WERI-Rb-1 (cell line): ENCODE data around the gene GMEB2.

Source experiments
- DNase-seq: peaks from one replicate; pipeline ENCODE4 v3.0.0-alpha.2; 2020
- H3K27ac ChIP-seq: fragments of 250-450 bp; sonication (Bioruptor Pico); 2 replicates; pipeline ENCODE4 v1.5.1; 2020; ENCODE audit warnings: mild to moderate bottlenecking, moderate library complexity
- H3K27me3 ChIP-seq: fragments of 250-450 bp; sonication (Bioruptor Pico); 2 replicates; pipeline ENCODE4 v1.5.1; 2021; ENCODE audit warnings: mild to moderate bottlenecking, low read depth, moderate library complexity; ENCODE audit not compliant: insufficient read depth, severe bottlenecking
- H3K36me3 ChIP-seq: fragments of 250-450 bp; sonication (Bioruptor Pico); 2 replicates; pipeline ENCODE4 v1.5.1; 2020; ENCODE audit warnings: mild to moderate bottlenecking, moderate library complexity
- H3K4me3 ChIP-seq: 2 replicates; pipeline ENCODE4 v1.5.1; 2011; ENCODE audit warnings: low read depth, mild to moderate bottlenecking, control low read depth, low read length
- H3K9me3 ChIP-seq: fragments of 250-450 bp; sonication (Bioruptor Pico); 2 replicates; pipeline ENCODE4 v1.5.1; 2021; ENCODE audit warnings: mild to moderate bottlenecking, moderate library complexity; ENCODE audit not compliant: severe bottlenecking
- TF ChIP-seq, protein P1 (sequence below): IDR thresholded peaks from 2 replicates; pipeline ENCODE4 v1.5.1; 2011; ENCODE audit warnings: low read depth, mild to moderate bottlenecking, control low read depth, inconsistent platforms, low read length

The GMEB2 gene

DNA sequence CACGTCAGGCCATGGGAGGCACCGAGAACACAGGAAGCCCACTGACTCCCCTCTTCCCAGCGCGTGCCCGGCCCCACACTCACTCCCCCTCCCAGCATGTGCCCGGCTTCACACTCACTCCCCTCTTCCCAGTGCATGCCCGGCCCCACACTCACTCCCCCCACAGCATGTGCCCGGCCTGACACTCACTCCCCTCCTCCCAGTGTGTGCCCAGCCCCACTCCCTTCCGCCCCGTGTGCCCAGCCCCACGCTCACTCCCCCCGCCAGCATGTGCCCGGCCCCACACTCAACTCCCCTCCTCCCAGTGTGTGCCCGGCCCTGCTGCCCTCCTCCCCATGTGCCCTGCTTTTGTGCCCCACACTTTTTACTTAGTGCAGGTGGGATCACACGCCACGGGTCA lies 41.0 kb upstream of the GMEB2 start:
- peaks cover 56% of the 10 kb centered on the region for H3K36me3 ChIP-seq
- no peaks in the 10 kb centered on the region for H3K9me3 ChIP-seq
- H3K27ac ChIP-seq: no peak overlapping the region
- TF ChIP-seq, protein P1, sequence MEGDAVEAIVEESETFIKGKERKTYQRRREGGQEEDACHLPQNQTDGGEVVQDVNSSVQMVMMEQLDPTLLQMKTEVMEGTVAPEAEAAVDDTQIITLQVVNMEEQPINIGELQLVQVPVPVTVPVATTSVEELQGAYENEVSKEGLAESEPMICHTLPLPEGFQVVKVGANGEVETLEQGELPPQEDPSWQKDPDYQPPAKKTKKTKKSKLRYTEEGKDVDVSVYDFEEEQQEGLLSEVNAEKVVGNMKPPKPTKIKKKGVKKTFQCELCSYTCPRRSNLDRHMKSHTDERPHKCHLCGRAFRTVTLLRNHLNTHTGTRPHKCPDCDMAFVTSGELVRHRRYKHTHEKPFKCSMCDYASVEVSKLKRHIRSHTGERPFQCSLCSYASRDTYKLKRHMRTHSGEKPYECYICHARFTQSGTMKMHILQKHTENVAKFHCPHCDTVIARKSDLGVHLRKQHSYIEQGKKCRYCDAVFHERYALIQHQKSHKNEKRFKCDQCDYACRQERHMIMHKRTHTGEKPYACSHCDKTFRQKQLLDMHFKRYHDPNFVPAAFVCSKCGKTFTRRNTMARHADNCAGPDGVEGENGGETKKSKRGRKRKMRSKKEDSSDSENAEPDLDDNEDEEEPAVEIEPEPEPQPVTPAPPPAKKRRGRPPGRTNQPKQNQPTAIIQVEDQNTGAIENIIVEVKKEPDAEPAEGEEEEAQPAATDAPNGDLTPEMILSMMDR: no peak
- H3K4me3 ChIP-seq: no peak overlapping the region
- no peaks in the 10 kb centered on the region for H3K27me3 ChIP-seq
- no peak for DNase-seq

DNA sequence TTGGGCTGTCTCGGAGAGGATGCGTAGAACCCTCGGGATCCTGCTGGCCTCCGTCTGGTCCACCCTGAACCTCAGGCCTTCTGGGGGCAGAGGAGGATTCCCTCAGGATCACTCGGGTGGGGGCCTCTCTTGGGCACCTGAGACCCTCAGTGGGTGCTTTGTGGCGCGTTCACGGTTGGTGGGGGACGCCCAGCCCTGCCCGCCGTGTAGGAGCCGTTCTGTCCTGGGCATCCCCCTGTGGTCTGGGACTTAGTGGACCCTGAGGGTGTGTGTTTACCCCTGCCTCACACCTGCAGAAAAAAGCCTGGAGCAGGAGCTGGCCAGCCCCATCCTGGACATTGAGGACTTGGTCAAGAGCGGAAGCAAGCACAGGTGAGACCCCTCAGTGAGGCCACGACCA lies 38.8 kb upstream of the GMEB2 start:
- Histone ChIP-seq H3K27ac (no peak overlapping the region), H3K4me3 (no peak overlapping the region), H3K36me3 (peaks cover 67% of the 10 kb centered on the region), H3K27me3 (no peaks in the 10 kb centered on the region), H3K9me3 (no peaks in the 10 kb centered on the region)
- no peak for DNase-seq
- TF ChIP-seq, protein P1: no peak

DNA sequence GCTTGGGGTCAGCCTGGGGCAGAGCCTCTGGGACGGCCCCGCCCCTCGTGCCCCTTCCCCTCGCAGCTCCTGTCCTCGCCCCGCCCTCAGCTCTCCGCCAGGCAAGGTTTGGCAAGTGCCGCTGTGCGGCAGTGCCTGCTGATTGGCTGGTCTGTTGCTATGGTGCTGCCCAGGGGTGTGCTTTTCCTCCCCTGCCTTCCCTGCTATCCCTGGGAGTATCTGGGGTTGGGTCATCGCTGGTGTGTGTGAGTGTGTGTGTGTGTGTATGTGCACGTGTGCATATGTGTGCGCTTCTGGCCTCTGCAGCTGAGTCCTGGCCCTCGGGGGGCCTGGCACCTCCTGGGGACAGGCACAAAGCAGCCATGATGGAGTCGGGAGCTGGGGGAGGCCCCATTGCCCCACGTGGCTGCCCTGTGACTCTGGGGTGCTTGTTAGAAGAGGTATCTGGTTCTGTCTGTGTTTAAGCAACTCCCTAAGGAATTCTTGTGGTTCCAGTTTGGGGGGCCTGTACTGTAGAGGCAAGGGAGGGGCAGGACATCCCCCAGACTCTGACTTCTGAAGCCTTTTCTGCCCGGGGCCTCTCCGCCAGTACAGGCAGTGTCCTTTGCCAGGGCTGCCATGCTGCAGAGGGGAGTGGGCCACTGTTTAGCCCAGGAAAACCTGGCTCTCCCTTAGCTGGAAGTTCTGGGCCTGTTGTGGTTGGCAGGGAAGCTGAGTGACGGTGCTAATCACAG lies 38.1 kb upstream of the GMEB2 start:
- Histone ChIP-seq H3K9me3 (no peaks in the 10 kb centered on the region), H3K36me3 (peaks cover 74% of the 10 kb centered on the region), H3K4me3 (no peak overlapping the region), H3K27me3 (no peaks in the 10 kb centered on the region), H3K27ac (no peak overlapping the region)
- TF ChIP-seq, protein P1: no peak
- DNase-seq: no peak

DNA sequence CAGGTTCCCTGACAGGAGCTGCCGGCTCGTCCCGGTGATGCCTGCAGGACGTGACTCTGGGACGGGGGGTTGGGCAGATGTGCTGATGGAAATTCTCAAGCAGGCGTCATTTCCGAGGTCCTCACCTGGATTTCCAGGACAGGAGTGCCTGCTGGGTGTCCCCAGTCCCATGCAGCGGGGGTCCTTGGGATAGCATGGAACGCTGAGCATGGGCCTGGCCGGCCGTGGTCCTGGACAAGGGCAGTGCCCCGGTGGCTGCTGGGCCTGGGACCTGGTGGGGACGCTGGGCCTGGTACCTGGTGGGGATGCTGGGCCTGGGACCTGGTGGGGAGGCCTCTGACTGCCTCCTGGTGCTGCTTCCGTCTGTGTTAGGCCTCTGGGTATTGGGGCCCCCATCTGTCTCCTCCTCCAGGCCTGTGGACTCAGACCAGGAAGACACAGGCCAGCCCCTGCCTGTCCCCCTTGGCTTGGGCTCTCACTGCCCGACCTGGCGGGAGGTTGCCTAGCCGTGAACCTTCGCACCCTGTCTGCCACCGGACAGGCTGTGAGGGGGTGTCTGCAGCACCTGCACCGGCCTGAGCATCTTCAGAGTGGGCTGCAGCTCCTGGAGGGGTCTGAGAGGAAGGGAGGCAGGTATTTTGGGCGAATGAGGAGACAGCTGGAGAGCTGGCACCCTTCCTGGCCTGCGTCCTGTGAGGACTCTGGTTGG lies 37.4 kb upstream of the GMEB2 start:
- Histone ChIP-seq H3K36me3 (peaks cover 78% of the 10 kb centered on the region), H3K27ac (no peak overlapping the region), H3K27me3 (no peaks in the 10 kb centered on the region), H3K4me3 (no peak overlapping the region), H3K9me3 (no peaks in the 10 kb centered on the region)
- TF ChIP-seq, protein P1: no peak
- DNase-seq: no peak

DNA sequence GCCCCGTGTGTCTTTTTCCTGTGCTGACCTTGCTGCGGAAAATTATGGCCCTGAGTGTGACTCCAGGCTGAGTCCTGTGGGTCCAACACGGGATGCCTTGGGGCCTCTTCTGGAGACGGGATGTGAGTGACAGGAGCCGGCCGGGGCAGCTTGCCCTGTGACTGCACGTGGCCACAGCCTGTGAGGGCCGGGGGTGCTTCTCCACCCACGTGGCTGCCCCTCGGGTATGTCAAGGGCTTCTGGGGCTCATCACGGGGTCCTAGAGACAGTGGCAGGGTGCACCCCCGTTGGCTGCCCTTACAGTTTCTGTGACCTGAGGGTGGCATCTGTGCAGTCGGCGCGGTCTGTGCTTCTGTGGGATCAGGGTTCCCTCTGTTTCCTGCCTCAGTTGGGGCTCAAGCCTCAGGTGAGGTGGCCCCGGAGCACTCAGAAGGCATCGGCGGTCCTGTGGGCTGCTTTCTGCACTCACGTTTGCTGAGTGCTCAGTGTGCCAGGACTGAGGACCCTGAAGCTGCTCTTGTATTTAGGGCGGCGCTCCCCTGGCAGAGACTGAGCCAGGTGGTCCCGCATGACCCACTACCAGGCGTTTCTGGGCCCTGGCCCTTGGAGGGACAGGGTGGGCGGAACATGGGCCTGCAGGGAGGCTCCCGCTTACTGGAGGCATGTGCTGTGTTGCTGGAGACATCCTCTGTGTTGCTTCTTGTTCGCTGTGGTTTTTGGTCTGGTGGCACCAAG lies 36.6 kb upstream of the GMEB2 start:
- peaks cover 79% of the 10 kb centered on the region for H3K36me3 ChIP-seq
- no peak for DNase-seq

More for the DNA sequence above, 36.6 kb upstream of the GMEB2 start:
- no peaks in the 10 kb centered on the region for H3K9me3 ChIP-seq
- H3K27ac ChIP-seq: no peak overlapping the region
- no peak overlapping the region for H3K4me3 ChIP-seq
- TF ChIP-seq, protein P1: no peak
- no peaks in the 10 kb centered on the region for H3K27me3 ChIP-seq
